Kidney (tissue), 14 donors: ENCODE data around the gene MYO5B. TPM values are rescaled to one million over a fixed set of nuclear protein-coding genes. Genes with fewer than 3 reads are reported as not detected.

Source experiments
- DNase-seq, 5 donors: peaks; one replicate each; pipeline ENCODE4 v3.0.0-alpha.2; 2013 to 2020
- FAIRE-seq: peaks from 2 replicates; lab custom pipeline; 2012; peaks lifted over from hg19 to GRCh38; lab: Jason Lieb, UNC
- H3K27ac ChIP-seq, 2 donors: one replicate each; pipeline ENCODE4 v1.7.0; 2013; ENCODE audit warnings: low read depth in 2 of 2, low read length in 2 of 2, inconsistent platforms in 1 of 2
- H3K27me3 ChIP-seq: one replicate; pipeline ENCODE4 v1.7.1; 2013; ENCODE audit warnings: low read length, inconsistent platforms; ENCODE audit not compliant: control insufficient read depth, insufficient read depth
- H3K36me3 ChIP-seq, 3 donors: one replicate each; pipeline versions ENCODE4 v1.7.0 to v1.7.1; 2013; ENCODE audit warnings: low read length in 3 of 3, control low read depth in 1 of 3, inconsistent platforms in 1 of 3; ENCODE audit not compliant: insufficient read depth in 3 of 3, control insufficient read depth in 2 of 3
- H3K4me1 ChIP-seq, 3 donors: one replicate each; pipeline versions ENCODE4 v1.7.0 to v1.7.1; 2013; ENCODE audit warnings: low read length in 3 of 3, inconsistent platforms in 1 of 3, low read depth in 1 of 3; ENCODE audit not compliant: control insufficient read depth in 2 of 3, insufficient read depth in 2 of 3
- H3K4me3 ChIP-seq, 3 donors: one replicate each; pipeline versions ENCODE4 v1.7.0 to v1.8.1; 2013; ENCODE audit warnings: low read length in 3 of 3, control low read depth in 1 of 3, inconsistent platforms in 1 of 3
- H3K9ac ChIP-seq, 3 donors: one replicate each; pipeline versions ENCODE4 v1.7.0 to v1.7.1; 2013; ENCODE audit warnings: low read length in 3 of 3, control low read depth in 1 of 3, inconsistent platforms in 1 of 3
- H3K9me3 ChIP-seq, 3 donors: one replicate each; pipeline versions ENCODE4 v1.7.0 to v1.7.1; 2013; ENCODE audit warnings: low read length in 3 of 3, control low read depth in 1 of 3, inconsistent platforms in 1 of 3; ENCODE audit not compliant: control insufficient read depth in 2 of 3, insufficient read depth in 1 of 3
- CTCF ChIP-seq: IDR thresholded peaks from 3 replicates; pipeline ENCODE4 v1.5.1; 2012; ENCODE audit warnings: mild to moderate bottlenecking, moderate library complexity, borderline replicate concordance; ENCODE audit not compliant: insufficient read depth; ENCODE audit errors: extremely low read depth
- intact Hi-C: fragments of 100-400 bp; cut with DNase I; formaldehyde crosslinking; loops from one replicate; pipeline ENCODE4 v1.11.1; 2022
- polyA plus RNA-seq: library from polyadenylated mRNA; stranded (reverse); fragments of 350-450 nt; fragmentation: Illumina TruSeq; extraction: RNeasy Lipid Tissue Mini Kit (QIAGEN cat#74804); gene quantifications from one replicate; pipeline ENCODE4 v1.2.3, GENCODE V29; 2014; ENCODE audit warnings: low read depth, low replicate concordance; ENCODE audit not compliant: insufficient read depth
- total RNA-seq: library from RNA; stranded (reverse); fragmentation: NEBNext Ultra II Directional; extraction: Animal tissue kit (Norgen Biotek cat#: 25700); gene quantifications from one replicate; pipeline ENCODE4 v1.2.1, GENCODE V29; 2021
- donor health status: control.
- donor health status: control.
- donor health status: control.
- donor health status: control.
- donor health status: control.
- donor health status: DM: yes; HTN: yes; CAD: no.
- donor health status: Normal renal cell carcinoma (clear cell type).

Gene MYO5B
- total and polyA plus RNA-seq, 2 donors from 2014 or later, result 17.8 to 43.8 TPM

GRCh38 chr18:50076277-50076676 is 118.7 kb downstream of the MYO5B start:
- Histone ChIP-seq H3K27ac (no peak overlapping the region), H3K4me1 (peaks cover 0 to 13% (median 3%) of the 10 kb centered on the region in 3 donors), H3K27me3 (no peaks in the 10 kb centered on the region), H3K9ac (no peak overlapping the region), H3K36me3 (no peaks in the 10 kb centered on the region), H3K9me3 (no peaks in the 10 kb centered on the region), H3K4me3 (no peak overlapping the region)
- DNase-seq (no peak), FAIRE-seq (no peak)
- no peak for TF ChIP-seq CTCF
- intact Hi-C loops, result no loop called here

GRCh38 chr18:50075772-50076171 is 119.2 kb downstream of the MYO5B start:
- no peak for TF ChIP-seq CTCF
- no peak for FAIRE-seq
- no peak for DNase-seq
- no peaks in the 10 kb centered on the region for H3K9me3 ChIP-seq
- no peak overlapping the region for H3K4me3 ChIP-seq
- H3K27ac ChIP-seq, result no peak overlapping the region
- intact Hi-C loops, result no loop called here
- no peak overlapping the region for H3K9ac ChIP-seq
- H3K36me3 ChIP-seq, result no peaks in the 10 kb centered on the region
- H3K27me3 ChIP-seq, result no peaks in the 10 kb centered on the region
- H3K4me1 ChIP-seq, result peaks cover 0 to 13% (median 3%) of the 10 kb centered on the region in 3 donors

- H3K4me3 ChIP-seq, result no peak overlapping the region
- intact Hi-C loops, result no loop called here
- H3K9ac ChIP-seq, result no peak overlapping the region
- TF ChIP-seq CTCF, result no peak
- FAIRE-seq (no peak), DNase-seq (no peak)
- H3K9me3 ChIP-seq, result no peaks in the 10 kb centered on the region
- no peaks in the 10 kb centered on the region for H3K36me3 ChIP-seq
- H3K27ac ChIP-seq, result no peak overlapping the region
- peaks cover 0 to 13% (median 3%) of the 10 kb centered on the region in 3 donors for H3K4me1 ChIP-seq
- no peaks in the 10 kb centered on the region for H3K27me3 ChIP-seq
These were observed 120.5 kb downstream of the MYO5B start for GRCh38 chr18:50074404-50074803.

- intact Hi-C loops, result no loop called here
- H3K9me3 ChIP-seq, result no peaks in the 10 kb centered on the region
- FAIRE-seq (no peak), DNase-seq (no peak)
- H3K9ac ChIP-seq, result no peak overlapping the region
- no peak overlapping the region for H3K4me3 ChIP-seq
- peaks cover 0 to 13% (median 3%) of the 10 kb centered on the region in 3 donors for H3K4me1 ChIP-seq
- H3K36me3 ChIP-seq, result no peaks in the 10 kb centered on the region
- H3K27ac ChIP-seq, result no peak overlapping the region
- TF ChIP-seq CTCF, result no peak
- no peaks in the 10 kb centered on the region for H3K27me3 ChIP-seq
These were observed 121.6 kb downstream of the MYO5B start for GRCh38 chr18:50073319-50073718.
